Stimulated activated CD8-positive, alpha-beta memory T cell treated with anti-CD3 and anti-CD28 coated beads, Interleukin-4, amount 100 ng/mL, for 24 hours (primary cell): Measurements from ENCODE around the gene CD58.
"Not testable (repeated sequence)": the region's sequence is repeated elsewhere in the genome, so short reads cannot be mapped to it uniquely, and the experiment has no call there.

Experiments
- DNase-seq: peaks from one replicate; pipeline ENCODE4 v3.0.0-alpha.2; 2020; ENCODE audit warnings: low read depth

CD58 gene, protein sequence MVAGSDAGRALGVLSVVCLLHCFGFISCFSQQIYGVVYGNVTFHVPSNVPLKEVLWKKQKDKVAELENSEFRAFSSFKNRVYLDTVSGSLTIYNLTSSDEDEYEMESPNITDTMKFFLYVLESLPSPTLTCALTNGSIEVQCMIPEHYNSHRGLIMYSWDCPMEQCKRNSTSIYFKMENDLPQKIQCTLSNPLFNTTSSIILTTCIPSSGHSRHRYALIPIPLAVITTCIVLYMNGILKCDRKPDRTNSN

DNA sequence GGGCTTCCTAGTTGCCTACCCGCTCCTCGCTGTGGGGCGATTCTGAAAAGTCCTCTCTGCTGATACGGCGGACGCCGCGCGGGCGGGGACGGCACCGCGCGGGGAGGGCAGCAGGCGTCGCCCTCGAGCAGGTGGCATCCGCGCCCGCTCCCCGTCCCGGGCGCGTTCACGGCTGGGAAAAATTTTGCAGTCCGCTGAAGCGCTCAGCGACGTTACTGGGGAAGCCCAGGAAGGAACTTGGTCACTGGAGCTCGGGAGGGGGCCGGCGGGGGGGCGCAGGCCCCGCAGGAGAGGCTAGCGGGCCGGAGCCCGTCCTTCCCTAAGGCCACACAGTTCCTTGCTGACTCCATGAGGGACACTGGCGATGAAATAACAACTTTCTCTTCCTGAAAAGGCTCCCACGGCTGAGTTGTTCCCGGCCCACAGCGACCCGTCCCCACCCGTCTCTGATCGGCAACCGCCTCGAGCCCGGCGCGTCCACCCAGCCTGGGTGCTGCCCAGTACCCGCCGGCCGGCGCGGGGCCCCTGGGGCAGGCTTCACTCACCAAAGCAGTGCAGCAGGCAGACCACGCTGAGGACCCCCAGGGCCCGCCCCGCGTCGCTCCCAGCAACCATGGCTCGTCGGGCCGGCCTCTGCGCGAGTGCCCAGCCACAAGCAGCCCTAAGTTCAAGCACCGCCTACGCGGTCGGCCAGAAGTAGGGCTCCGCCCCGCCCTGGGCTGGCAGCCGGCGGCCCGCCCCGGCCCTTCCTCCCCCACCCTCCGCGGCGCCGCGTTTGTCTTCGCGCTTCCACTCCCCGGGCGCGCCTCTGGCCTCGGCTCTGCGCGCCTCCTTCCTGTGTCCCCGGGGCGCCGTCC, at the start of gene CD58:
TSS of gene CD58 (minus strand) at position 669 of the 857 bp plus-strand sequence. CDS start at position 615, 54 bp downstream.
- DNase-seq = peak; percentile 82

DNA sequence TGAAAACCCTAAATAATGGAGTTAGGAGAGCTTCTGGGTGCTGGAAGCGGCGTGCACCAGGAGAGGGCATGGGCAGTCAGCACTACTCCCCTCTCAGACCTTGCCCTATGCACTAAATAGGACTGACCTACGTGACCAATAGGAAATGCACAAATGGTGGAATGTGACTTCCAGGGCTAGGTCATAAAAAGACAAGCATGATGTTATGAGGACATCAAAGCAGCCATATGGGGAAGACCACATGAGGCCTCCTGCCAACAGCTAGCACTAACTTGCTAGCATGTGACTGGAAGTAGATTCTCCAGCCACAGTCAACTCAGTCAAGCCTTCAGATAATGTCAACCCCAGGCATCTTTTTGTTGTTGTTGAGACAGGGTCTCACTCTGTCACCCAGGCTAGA, 49.6 kb upstream of the CD58 start:
- DNase-seq = not testable (repeated sequence)

DNA sequence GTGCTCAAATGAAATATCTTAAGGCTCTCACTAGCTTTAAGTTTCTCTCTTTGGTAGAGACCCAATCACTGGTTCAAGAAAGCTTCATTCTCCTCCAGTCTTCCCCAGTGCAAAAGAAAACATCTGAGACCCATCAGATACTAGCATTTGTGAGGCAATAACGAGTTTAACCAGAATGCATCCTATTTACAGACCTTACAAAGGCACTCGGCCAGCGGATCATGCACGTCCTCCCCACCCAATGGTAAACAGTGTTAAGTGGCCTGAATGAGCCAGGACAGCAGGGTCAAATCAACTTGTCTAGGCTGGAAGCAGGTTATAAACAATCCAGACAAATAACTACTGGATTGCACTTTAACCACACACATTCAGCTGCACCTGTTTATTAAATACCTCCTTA, 48.3 kb upstream of the CD58 start:
- DNase-seq = not testable (repeated sequence)

DNA sequence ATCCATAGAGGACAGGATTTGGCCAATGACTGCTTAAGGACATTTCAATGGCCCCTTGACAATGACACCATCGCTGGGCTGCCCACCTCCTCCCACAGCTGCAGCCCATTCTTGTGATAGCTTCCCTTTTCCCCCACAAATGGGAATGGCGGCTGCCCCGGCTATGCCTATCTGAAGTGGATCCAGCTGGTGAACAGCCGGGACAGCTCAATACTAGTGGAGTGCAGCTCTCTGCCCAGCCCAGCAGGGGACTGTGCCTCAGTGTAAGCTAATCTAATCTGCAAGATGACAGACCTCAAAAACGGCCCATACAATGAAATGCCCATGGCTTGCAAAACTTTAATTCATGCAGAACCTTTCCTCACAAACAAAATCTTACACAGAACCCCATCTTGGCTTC, 47.0 kb upstream of the CD58 start:
- DNase-seq = not testable (repeated sequence)

DNA sequence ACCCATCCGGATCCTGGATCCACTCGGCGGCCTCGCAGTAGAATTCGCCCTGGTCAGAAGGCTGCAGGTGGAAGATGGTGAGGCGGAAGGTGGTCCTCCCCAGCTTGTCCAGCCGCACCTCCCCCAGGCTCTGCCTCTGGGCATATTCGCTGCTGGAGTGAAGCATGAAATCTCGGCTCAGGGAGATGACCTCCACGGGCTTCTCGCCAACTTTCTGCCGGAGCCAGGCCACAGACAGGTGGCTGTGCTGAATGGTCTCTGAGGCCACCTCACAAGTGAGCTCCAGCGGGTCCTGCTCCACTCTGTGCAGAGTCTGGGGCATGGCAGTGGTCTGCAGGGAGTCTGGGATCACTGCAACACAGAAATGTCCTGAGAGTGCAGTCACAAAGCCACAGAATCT, 43.0 kb upstream of the CD58 start:
- DNase-seq = not testable (repeated sequence)

DNA sequence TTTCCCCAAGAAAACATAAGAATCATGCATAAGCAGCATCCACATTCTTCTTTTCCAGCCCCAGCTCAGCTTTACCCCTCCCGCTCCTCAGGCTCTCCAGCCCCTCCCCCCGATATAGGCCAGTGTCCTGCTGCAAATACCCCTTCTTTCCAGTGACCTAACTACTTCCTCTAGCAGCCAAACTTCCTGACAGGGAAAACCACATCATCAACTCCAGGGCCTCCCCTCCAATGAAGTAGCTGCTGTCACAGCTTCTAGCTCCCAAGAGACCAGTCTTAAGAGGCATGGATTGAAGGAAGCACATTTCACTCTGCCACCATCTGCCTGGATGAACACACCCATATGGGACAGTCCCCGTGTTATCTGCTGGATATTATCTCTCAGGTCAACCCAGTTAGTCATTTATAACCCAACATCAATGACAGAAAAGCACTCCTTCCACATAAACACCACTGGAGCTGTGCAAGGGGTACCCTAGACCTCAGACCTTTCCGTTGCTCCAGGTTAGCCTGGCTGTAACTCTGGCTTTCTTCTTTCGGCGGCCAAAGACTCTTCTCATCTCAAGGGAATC, 39.1 kb upstream of the CD58 start:
- not testable (repeated sequence) for DNase-seq

DNA sequence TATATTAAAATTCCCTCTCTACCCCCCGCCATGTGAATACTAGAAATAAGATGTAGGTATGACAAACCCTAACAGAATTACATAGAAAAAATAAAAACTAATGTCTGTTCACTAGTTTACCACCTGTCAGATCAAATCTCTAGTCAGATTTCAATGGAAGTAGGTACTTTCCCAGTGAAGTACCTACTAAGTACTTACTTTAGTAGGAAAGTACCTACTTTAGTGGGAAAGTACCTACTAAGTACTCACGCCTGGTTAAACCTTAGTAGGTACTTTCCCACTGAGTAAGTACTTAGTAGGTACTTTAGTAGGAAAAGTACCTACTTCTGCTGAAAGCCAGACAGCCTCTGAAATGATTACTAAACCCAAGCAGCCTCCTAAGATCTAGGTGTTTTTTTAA, 38.0 kb upstream of the CD58 start:
- not testable (repeated sequence) for DNase-seq

DNA sequence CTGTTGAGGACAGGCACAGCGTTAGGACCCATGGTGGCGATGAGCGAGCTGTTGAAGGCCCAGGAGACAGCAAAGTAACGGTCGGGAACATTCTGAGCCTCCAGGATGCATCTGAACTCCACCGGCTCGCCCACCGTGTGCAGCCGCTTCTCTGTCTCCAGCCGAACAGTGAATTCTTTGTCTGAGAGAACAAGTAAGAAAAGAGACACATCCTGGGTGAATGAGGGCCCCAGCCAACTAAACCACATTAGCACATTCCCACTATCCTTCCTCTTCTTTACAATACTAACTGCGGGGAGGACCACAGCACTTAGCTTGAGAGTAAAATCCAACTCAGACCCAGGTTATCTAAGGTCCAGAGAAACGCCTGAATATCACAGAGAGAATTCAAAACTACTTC, 37.3 kb upstream of the CD58 start:
- DNase-seq = not testable (repeated sequence)

DNA sequence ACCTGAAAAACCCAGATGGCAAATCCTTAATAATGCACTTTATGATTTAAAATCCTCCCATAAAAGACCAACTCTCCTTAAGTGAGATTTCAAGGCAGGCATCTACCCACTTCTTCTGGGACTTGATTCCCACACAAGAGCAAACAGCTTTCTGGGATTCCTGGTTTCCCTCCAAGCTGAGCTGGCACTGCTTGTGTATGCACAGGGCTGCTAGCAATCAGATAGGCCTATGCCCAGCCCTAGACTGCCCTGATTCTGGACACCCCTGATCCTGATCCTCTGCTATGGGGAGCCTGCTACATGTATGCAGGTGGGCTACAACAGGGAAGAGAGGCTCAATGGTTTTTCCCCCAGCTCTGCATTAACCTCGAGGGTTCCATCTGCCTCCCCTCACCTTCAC, 36.6 kb upstream of the CD58 start:
- DNase-seq = not testable (repeated sequence)

DNA sequence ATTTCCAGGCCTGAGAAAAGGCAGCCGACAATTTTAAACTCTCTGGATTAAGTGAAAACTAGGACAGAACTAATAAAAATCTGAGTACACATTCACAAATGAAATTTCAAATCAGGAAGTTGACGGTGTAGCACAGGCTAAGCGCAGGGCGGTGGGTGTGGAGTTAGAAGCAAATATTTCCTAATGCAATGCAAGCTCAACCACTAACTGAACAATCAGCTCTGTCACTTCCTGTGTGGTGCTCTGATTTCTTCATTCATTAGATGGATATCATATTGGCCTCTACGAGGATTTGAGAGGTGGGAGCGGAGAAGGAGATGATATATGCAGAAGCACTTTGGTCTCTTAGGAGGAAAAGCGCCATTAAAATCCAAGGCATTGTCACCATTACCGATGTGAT, 35.2 kb upstream of the CD58 start:
- DNase-seq = not testable (repeated sequence)

DNA sequence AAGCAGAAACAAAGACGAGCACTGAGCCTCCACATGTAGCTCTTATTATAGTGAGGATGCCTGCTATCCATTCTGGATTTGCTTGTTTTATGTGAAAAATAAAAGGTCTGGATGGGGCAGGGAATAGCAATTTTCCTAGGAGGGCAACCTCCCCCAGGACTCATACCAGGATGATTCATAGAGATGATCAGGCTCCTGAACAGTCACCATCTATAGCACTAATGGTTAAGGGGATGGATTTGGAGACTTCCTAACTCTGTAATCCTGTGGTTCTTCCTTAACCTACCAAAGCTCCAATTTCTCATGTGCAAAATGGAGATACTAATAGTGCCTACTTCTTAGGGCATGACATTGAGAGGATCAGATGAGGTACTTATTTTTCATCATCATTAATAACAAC, 34.5 kb upstream of the CD58 start:
- DNase-seq = no peak

DNA sequence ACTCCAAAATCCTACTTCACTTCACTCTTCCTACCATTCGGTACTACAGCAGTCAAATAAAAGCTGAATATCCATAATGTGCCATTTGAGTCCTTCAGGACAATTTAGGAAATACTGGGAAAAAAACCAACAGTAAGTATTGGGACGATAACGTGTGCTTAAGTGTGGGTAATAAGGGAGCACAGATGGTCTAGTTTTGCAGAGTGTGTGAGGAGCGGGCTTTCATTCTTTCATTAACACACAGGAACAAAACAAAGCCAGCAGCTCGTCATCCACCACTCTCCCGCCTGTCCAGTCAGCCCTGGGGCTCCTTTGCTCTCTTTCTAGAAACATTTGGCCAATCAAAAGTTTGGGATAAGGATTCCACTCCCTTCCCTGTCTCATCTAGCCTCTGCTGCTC, 33.6 kb upstream of the CD58 start:
- not testable (repeated sequence) for DNase-seq

DNA sequence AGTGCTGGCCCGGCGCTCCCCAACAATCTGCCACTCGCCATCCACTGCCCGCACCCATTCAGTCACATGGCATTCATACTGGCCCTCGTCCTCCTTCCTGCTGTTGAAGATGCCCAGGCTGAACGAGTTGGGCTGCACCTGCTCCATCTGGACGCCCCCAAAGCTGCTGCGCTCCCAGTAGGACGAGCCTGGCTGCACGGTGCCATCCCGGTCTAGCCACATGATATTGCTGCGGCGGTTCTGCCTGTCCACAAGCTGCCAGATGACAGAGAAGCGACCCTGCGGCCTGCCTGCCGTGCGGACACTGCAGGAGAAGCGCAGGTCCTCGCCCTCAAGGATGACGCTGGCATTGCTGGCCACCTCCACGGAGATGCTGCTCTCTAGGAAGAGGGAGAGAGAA, 32.8 kb upstream of the CD58 start:
- DNase-seq = not testable (repeated sequence)

DNA sequence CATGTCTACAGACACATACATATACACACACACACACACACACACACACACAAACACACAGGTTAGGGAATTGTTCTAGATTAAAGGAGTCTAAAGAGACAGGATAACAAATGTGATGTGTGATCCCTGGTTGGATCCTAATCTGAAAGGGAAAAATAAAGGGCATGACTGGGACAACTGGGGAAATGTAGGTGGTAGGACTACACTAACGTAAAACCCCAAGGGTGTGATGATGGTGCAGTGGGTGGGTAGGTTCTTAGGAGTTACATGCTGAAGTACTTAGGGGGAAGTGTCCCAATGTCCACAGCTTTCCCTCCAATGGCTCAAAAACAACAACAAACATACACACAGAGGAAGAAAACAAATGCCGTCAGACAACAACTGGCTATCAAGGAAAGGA, 28.5 kb upstream of the CD58 start:
- DNase-seq = not testable (repeated sequence)

DNA sequence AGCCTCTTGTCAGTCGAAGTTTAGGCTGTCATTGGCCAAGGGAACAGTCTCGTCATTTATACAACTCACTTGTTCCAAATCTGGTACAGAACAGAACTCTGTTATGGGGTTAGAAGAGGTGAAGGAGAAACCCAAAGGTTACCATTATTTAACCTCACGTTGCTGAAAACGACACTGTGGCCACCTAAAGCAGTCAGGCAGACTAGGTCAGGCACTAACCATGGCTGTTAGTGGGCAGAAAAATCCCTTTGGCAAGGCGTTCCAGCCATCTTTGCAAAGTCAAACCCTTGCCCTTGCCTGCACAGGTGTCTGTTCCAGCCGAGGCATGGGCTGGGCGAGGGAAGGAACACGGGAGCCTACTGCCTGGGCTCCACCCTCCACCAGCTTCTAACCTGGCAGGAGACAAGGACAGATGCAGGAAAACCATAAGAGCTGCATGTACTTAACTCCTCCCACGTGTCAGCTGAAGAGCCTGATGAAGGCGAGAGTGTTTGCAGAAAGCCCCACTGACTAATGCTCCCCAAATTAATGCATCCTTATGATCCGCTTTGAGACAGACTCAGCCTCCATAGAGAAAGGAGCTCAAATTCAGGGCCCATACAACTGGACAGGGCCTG, 27.7 kb upstream of the CD58 start:
- not testable (repeated sequence) for DNase-seq

DNA sequence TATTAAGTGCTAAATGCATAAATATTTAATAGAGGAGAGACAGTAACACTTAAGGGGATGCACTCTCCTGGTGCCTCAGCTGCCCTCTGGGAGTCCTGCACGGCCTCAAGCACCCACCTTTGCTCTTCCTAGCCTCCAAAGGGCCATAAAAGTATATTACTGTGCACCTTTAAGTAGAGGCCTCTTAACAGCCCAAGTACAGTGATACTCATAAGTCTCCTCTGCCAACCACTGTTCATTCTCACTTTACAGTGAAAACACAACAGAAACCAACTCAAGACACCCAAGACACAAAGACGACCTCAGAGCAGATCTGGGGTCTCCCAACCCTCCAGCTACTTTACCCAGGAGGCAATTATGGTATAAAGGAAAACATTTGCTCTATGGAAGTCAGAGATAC, 26.6 kb upstream of the CD58 start:
- DNase-seq = not testable (repeated sequence)

DNA sequence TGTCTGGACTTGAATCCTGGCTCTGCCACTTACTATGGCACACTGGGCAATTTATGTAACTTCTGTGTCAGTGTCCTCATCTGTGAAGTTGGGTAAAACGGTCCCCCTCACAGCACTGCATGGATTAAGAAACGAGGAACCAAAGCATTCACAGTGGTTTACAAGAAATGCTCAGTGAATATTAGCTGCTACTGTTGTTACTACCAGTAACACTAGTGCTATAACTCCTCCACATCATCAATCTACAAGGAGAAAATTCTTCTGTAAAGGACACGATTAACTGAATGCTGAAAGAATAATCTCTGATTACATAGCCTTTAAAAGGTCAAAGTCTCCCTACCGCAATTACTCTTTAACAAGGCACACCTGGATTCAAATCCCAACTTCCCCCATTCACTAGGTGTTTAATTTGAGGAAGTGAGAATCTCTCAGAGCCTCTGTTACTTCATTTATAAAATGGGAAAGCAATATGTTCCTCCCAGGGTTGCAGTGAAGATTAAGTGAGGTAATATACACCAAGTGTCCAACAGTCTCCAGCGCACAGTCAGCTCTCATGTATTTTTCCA, 26.0 kb upstream of the CD58 start:
- not testable (repeated sequence) for DNase-seq

DNA sequence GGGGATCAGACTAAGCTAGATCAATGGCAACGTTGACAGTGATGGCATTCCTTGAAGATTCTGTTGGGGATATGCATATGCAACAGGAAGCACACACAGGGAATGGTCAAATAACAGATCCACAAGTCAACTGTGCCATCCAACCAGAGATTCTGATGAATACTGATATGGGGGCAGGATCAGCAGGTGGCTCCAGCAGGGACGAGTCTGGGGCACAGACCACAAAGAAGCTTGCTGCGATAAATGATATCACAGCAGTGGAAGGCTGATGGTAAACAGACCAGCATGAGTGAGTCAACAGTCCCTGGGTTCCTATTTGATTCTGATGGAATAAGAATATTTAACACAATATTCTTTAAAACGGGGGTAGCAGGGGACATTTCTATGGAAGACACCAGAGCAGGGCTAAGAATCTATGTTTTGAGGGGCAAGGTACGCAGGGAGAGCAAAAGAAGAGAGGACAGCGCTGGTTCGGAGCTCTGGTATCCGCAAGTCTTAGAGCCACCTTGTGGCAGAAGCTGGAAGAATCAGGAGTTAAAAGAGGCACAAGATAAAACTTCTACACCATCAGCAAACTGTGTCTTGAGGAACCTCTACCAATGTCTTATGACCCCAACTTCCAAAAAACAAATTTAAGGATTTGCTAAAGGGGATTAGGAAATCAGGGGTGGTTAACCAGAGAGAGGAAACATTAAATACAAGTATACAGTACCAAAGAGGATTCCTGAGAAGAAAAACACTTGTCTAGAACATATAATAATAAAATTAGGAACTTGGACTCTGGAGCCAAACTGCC, 25.3 kb upstream of the CD58 start:
- DNase-seq = peak; percentile 13

DNA sequence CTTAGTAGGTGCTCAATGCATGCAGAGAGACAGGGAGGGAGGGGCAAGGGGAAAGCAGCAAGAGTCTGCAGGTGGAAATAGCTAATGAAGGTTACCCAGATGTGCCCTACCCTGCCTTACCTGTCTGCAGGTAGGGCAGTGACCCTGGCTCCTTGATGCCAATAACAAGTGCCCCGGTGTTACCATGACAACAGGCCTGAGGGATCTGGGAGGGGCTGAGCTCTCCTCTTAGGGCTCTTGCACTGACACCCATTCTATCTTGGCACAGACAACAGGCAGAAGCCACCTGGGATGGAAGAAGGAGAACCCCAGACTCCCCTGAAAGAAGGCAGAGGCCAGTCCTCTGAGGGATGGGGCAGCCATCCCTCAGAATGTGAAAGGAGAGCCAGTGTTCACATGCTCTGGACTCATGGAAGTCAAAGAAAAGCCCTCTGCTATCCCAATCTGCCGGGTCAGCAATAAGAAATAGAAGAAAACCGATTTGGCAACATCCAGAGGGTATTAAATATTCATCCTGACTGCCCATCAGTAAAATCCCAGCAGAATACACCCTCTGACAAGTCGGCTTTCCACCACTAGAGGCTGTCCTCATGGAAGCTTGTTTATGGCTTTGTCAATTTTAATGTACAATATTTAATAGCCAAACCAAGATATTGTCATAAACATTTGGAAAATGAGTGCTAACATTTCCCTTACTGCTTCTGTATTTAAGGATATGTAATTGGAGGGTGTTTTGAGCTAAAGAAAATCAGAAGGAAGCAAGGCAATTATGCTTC, 24.4 kb upstream of the CD58 start:
- not testable (repeated sequence) for DNase-seq

DNA sequence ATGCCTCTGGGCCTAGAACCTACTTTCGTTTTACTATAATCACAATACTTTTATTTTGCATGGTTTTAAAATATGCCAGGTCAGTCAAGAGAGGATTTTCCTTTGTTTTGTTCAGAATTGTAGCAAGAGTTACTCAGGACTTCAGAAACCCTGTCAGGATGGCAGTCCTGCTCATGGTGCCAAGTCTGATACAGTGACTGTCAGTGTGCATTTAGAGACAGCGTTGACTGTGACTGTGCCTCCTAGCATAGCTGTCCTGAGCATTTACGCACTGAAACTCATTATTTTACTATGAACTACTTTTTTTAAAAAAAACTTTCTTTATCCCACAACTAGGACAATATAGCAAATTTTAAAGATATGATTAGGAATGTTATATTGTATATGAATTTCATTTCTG, 23.2 kb upstream of the CD58 start:
- not testable (repeated sequence) for DNase-seq

DNA sequence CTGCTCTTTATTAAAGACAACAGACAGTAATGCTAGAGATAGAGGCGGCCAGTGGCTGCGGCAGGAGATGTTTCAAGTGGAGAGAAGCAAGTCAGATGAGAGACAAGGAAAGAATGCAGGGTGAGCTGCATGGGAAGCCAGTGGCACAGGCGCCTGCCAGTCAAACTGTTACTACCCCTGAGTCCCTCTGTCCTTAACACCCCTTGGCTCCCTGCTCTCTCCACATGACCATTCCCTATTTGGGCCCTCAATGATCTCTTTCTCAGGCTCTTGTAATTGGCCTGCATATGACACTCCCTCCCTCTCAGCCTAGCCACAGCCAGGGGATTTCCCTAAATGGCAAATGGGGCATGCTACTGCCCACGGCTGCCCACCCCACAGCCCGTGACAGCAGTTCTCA, 22.6 kb upstream of the CD58 start:
- not testable (repeated sequence) for DNase-seq
